ENCODE results near the gene IMP4. TPM values are rescaled to one million over a fixed set of nuclear protein-coding genes. Genes with fewer than 3 reads are reported as not detected.

Gene IMP4
- total RNA-seq, 3 donors from 2014 or later: 52.7 to 70.4 (median 56.0) TPM

- intact Hi-C loops (cut with DNase I, micrococcal nuclease): no loop called here
- Histone ChIP-seq H3K4me1 (ENCODE audit: low read depth) (no peaks in the 10 kb centered on the region), H3K4me3 (no peak overlapping the region), H3K36me3 (ENCODE audit: low read depth) (no peaks in the 10 kb centered on the region), H3K9me3 (no peaks in the 10 kb centered on the region)
- no peak for TF ChIP-seq CTCF (IDR thresholded peaks at IDR 0.05)
- ATAC-seq: no peak
- DNase-seq: no peak
Observed at GRCh38 chr2:130373808-130374365, 31.2 kb downstream of the IMP4 start.

- ATAC-seq (no peak), DNase-seq (no peak)
- no peak for TF ChIP-seq CTCF (IDR thresholded peaks at IDR 0.05)
- Histone ChIP-seq H3K9me3 (no peaks in the 10 kb centered on the region), H3K4me3 (no peak overlapping the region), H3K36me3 (ENCODE audit: low read depth) (no peaks in the 10 kb centered on the region), H3K4me1 (ENCODE audit: low read depth) (no peaks in the 10 kb centered on the region)
- intact Hi-C loops (cut with DNase I, micrococcal nuclease): no loop called here
Observed at GRCh38 chr2:130374587-130375290, 32.0 kb downstream of the IMP4 start.

- no peak for TF ChIP-seq CTCF (IDR thresholded peaks at IDR 0.05)
- ATAC-seq (no peak), DNase-seq (no peak)
- intact Hi-C loops (cut with DNase I, micrococcal nuclease): no loop called here
- H3K36me3 ChIP-seq (ENCODE audit: low read depth): no peaks in the 10 kb centered on the region
- no peaks in the 10 kb centered on the region for H3K9me3 ChIP-seq
- H3K4me1 ChIP-seq (ENCODE audit: low read depth): no peaks in the 10 kb centered on the region
- H3K4me3 ChIP-seq: no peak overlapping the region
Observed at GRCh38 chr2:130375291-130376266, 32.9 kb downstream of the IMP4 start.

- DNase-seq: no peak
- Histone ChIP-seq H3K9me3 (no peaks in the 10 kb centered on the region), H3K36me3 (ENCODE audit: low read depth) (no peaks in the 10 kb centered on the region), H3K4me1 (ENCODE audit: low read depth) (no peaks in the 10 kb centered on the region), H3K4me3 (no peak overlapping the region)
- intact Hi-C loops (cut with DNase I, micrococcal nuclease): no loop called here
- no peak for TF ChIP-seq CTCF (IDR thresholded peaks at IDR 0.05)
- no peak for ATAC-seq
Observed at GRCh38 chr2:130376433-130377293, 34.0 kb downstream of the IMP4 start.

- TF ChIP-seq CTCF (IDR thresholded peaks at IDR 0.05): no peak
- no peak overlapping the region for H3K4me3 ChIP-seq
- intact Hi-C loops (cut with DNase I, micrococcal nuclease): no loop called here
- H3K36me3 ChIP-seq (ENCODE audit: low read depth): no peaks in the 10 kb centered on the region
- ATAC-seq (no peak), DNase-seq (no peak)
- H3K4me1 ChIP-seq (ENCODE audit: low read depth): no peaks in the 10 kb centered on the region
- H3K9me3 ChIP-seq: no peaks in the 10 kb centered on the region
Observed at GRCh38 chr2:130377491-130377890, 34.8 kb downstream of the IMP4 start.

Measured in mucosa of descending colon (tissue), 3 donors.